Effector memory CD4-positive, alpha-beta T cell (primary cell): ENCODE data around the gene GPT2.
"Not testable (repeated sequence)": the region's sequence is repeated elsewhere in the genome, so short reads cannot be mapped to it uniquely, and the experiment has no call there.

ENCODE experiments used
- DNase-seq, 3 donors: peaks; one replicate each; pipeline ENCODE4 v3.0.0-alpha.2; 2020
- H3K27ac ChIP-seq: 2 replicates; pipeline ENCODE4 v1.7.0; 2013; ENCODE audit warnings: mild to moderate bottlenecking, low read length, moderate library complexity; ENCODE audit not compliant: insufficient read depth, poor library complexity, severe bottlenecking
- H3K27me3 ChIP-seq: replicated peaks from 2 replicates; pipeline ENCODE4 v1.7.0; 2013; ENCODE audit warnings: mild to moderate bottlenecking, low read length; ENCODE audit not compliant: insufficient read depth, control insufficient read depth, poor library complexity, severe bottlenecking
- H3K36me3 ChIP-seq: 2 replicates; pipeline ENCODE4 v1.7.0; 2013; ENCODE audit warnings: mild to moderate bottlenecking, low read length, moderate library complexity; ENCODE audit not compliant: control insufficient read depth, insufficient read depth
- H3K4me1 ChIP-seq: 2 replicates; pipeline ENCODE4 v1.7.0; 2013; ENCODE audit warnings: low read length, mild to moderate bottlenecking; ENCODE audit not compliant: control insufficient read depth, insufficient read depth, poor library complexity, severe bottlenecking
- H3K4me3 ChIP-seq: 2 replicates; pipeline ENCODE4 v1.7.0; 2013; ENCODE audit warnings: low read length, low read depth, mild to moderate bottlenecking; ENCODE audit not compliant: insufficient read depth, poor library complexity, severe bottlenecking
- H3K9me3 ChIP-seq: 2 replicates; pipeline ENCODE4 v1.7.0; 2013; ENCODE audit warnings: mild to moderate bottlenecking, low read length, moderate library complexity; ENCODE audit not compliant: control insufficient read depth

Gene GPT2

DNA sequence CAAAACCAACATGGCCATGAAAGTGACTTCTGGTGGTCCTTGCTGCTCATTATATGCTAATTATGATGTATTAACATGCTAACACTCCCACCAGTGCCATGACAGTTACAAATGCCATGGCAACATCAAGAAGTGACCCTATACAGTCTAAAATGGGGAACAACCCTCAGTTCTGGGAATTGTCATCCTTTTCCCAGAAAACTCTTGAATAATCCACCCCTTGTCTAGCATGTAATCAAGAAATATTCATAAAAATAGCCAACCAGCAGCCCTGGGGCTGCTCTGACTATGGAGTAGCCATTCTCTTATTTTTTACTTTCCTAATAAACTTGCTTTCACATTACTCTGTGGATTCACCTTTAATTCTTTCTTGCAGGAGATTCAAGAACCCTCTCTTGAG is 53.4 kb downstream of the GPT2 start:
- Histone ChIP-seq H3K4me3 (no peak overlapping the region), H3K36me3 (no peaks in the 10 kb centered on the region), H3K9me3 (no peaks in the 10 kb centered on the region), H3K27me3 (no peaks in the 10 kb centered on the region), H3K27ac (no peak overlapping the region), H3K4me1 (no peaks in the 10 kb centered on the region)
- no peak for DNase-seq

DNA sequence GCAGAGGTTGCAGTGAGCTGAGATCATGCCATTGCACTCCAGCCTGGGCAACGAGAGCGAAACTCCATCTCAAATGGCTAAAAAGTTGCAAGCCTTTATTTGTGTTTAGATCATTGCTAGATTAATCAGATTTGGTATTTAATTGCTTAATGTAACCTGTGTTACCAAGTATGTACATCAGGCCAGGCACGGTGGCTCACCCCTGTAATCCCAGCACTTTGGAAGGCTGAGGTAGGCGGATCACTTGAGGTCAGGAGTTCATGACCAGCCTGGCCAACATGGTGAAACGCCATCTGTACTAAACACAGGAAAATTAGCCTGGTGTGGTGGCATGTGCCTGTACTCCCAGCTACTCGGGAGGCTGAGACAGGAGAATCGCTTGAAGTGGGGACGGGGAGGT is 60.6 kb downstream of the GPT2 start:
- not testable (repeated sequence) for H3K36me3 ChIP-seq, H3K9me3 ChIP-seq, H3K27me3 ChIP-seq, H3K4me3 ChIP-seq, H3K27ac ChIP-seq, DNase-seq, H3K4me1 ChIP-seq

DNA sequence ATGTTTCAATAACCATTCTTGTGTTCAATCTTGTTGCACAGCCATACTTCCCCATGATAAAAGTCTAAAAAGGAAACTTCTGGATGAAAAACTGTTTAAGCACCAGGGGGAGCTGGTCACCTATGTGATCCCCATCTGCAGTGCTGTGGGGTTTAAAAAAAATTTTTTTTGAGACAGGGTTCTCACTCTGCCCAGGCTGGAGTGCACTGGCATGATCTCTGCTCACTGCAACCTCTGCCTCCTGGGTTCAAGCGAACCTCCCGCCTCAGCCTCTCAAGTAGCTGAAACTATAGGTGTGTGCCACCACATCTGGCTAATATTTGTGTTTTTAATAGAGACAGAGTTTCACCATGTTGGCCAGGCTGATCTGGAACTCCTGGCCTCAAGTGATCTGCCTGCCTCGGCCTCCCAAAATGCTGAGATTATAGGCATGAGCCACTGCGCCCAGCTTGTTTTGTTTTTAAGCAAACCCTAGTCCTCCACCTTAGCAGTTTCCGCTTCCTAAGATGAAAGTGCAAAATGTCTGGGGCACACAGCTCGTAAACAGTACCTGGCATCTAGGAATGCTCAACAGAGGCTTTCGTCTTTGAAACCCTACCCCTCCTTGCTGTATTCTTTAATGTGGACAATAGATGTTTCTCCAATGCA is 63.9 kb downstream of the GPT2 start:
- no peaks in the 10 kb centered on the region for H3K9me3 ChIP-seq
- H3K4me3 ChIP-seq, result no peak overlapping the region
- DNase-seq, result no peak
- H3K27ac ChIP-seq, result no peak overlapping the region
- no peaks in the 10 kb centered on the region for H3K4me1 ChIP-seq
- no peaks in the 10 kb centered on the region for H3K27me3 ChIP-seq
- no peaks in the 10 kb centered on the region for H3K36me3 ChIP-seq

DNA sequence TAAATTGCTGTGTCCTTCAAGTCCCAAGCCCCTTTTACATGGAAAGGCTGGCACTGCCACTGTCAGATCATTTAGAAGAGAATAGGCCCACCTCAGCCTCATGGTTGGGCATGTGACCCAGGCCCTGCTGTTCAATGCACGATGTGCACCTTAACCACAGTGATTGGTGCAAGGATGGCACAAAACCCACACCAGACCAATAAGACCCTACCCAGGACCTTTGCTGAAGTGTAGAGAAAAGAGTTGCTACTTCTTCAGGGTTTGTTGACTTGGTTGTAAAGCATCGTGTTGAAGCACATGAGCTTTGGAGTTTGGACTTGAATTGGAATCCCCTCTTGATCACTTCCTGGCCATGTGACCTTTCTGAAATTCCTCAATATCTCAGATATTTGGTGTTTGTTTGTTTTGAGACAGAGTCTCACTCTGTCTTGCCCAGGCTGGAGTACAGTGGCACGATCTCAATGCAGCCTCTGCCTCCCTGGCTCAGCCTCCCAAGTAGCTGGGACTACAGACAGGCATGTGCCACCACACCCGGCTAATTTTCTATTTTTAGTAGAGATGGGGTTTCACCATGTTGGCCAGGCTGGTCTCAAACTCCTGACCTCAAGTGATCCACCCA is 64.5 kb downstream of the GPT2 start:
- H3K4me3 ChIP-seq, result no peak overlapping the region
- H3K4me1 ChIP-seq, result no peaks in the 10 kb centered on the region
- H3K36me3 ChIP-seq, result no peaks in the 10 kb centered on the region
- H3K27ac ChIP-seq, result no peak overlapping the region
- H3K9me3 ChIP-seq, result no peaks in the 10 kb centered on the region
- no peak for DNase-seq
- H3K27me3 ChIP-seq, result no peaks in the 10 kb centered on the region

DNA sequence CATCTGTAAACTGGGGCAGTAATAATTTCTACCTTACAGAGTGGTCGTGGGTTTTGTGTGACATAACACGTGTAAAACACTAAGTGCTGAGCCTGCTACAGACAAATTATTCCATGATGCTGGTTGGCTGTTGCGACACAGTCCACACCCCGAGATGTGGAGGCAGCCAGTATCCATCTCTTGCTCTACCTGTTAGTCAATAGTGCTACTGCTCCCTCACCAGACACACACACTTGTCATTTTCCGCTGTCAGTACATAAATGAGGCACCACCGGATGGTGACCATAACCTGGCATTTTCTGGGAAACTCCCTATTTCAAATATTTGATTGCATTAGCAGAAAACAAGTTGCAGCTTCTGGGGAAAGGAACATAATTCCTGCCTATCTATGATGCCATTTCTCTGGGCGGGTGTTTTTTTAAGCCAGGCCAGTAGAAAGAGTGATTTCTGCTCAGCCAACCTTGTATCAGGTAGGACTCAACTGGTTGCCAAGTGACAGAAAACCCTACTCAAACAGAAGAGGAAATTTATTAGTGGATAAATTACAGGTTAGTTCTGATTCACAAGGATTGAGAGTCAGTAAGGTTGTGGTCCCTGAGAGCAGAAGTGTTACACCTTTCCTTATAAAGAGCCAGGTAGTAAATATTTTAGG is 65.2 kb downstream of the GPT2 start:
- H3K27me3 ChIP-seq, result no peaks in the 10 kb centered on the region
- DNase-seq, result no peak
- no peaks in the 10 kb centered on the region for H3K9me3 ChIP-seq
- no peak overlapping the region for H3K4me3 ChIP-seq
- no peaks in the 10 kb centered on the region for H3K4me1 ChIP-seq
- H3K27ac ChIP-seq, result no peak overlapping the region
- peaks cover 1% of the 10 kb centered on the region for H3K36me3 ChIP-seq

DNA sequence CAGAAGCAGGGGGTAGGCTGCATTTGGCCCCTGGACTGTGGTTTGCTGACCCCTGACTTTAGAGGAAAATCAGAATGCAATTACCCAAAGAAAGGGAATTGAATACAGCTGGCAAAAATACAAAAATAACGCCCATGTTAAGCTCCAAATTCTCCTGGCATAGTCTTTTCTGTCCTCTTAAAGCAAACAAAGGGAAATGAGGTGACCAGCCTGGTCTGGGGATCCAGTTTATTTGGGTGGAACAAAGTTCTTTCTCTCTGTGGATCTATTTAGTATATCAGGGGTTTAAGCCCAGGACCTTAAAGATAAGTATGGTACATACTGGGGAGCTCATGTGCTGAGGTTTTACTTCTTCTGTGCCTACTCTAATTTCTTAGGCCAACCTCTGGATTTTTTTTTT is 65.8 kb downstream of the GPT2 start:
- DNase-seq, result no peak
- Histone ChIP-seq H3K27ac (no peak overlapping the region), H3K4me3 (no peak overlapping the region), H3K4me1 (no peaks in the 10 kb centered on the region), H3K9me3 (no peaks in the 10 kb centered on the region), H3K36me3 (peaks cover 8% of the 10 kb centered on the region), H3K27me3 (no peaks in the 10 kb centered on the region)

DNA sequence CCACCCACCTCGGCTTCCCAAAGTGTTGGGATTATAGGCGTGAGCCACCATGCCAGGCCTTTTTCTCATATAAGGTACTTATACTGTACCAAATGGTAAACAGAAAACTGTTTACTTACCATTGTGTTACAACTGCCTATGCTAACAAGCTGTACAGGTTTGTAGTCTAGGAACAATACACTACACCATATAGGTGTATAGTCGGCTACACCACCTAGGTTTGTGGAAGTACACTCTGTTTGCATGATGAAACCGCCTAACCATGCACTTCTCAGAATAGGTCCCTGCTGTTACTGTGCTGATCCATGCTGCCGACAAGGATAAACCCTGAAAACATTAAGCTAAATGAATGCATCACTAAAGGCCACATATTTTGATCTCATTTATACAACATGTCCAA is 70.4 kb downstream of the GPT2 start:
- DNase-seq, result no peak
- Histone ChIP-seq H3K27me3 (no peaks in the 10 kb centered on the region), H3K9me3 (no peaks in the 10 kb centered on the region), H3K4me3 (no peak overlapping the region), H3K4me1 (no peaks in the 10 kb centered on the region), H3K27ac (no peak overlapping the region), H3K36me3 (peaks cover 51% of the 10 kb centered on the region)

DNA sequence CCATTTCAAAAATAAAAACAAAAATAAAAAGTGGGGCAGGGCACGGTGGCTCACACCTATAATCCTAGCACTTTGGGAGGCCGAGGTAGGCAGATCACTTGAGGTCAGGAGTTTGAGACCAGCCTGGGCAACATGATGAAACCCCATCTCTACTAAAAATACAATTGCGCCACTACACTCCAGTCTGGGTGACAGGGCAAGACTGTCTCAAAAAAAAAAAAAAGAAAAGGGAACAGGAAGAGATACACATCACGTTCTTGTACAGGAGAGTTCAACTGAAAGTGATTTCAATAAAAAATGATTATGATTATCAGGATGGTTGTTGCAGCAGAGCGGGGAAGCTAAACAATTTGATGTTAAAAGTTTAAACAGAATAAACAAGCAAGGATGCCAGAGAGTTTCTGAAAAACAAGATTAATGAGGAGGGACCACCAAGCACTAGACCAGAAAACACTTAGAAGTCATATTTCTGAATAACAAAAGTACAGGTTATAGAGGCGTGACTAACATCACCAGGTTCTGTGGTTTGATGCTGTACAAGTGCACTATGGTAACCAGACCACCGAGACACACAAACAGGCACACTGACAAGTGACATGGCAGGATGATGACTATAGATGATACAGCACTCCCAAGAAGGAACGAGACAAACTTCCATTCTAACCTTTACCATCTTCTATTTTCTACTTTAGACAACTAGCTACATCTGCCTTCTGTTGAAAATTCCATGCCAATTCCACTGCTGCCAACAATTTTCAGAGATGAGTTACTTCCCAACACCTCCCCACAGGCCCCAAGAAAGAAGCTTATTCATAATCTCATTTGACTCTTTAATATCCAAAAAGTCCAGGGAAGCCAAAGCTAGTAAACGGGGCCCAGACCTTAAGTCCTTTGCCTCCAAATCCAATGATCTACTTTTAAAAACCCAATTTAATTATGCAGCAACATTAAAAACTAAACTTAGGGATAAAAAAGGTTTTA is 77.5 kb downstream of the GPT2 start:
- H3K27ac ChIP-seq, result peak overlapping the region; percentile 6
- no peak overlapping the region for H3K4me3 ChIP-seq
- peaks cover 86% of the 10 kb centered on the region for H3K36me3 ChIP-seq
- DNase-seq, result no peak
- peaks cover 6% of the 10 kb centered on the region for H3K4me1 ChIP-seq
- H3K27me3 ChIP-seq, result no peaks in the 10 kb centered on the region
- no peaks in the 10 kb centered on the region for H3K9me3 ChIP-seq

DNA sequence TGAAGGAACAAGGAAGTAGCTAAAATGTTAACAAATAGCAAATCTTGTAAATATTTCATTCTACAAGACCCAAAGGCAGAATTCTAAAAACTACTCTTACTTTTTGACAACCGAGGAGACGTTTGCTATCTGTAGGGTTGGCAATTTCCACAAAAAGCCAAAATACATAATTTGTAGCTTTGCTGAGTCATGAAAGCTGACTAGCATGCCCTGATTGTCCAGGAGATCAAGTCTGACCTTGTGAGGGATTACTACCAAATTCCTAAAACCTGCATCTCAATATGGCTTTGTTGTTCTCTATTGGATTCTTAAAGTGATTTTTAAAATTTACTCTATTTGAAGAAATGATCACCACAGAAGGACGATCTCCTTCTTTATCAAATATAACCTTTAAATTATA is 78.5 kb downstream of the GPT2 start:
- DNase-seq, result no peak
- H3K27ac ChIP-seq, result peak overlapping the region; percentile 6
- H3K4me3 ChIP-seq, result no peak overlapping the region
- H3K9me3 ChIP-seq, result no peaks in the 10 kb centered on the region
- H3K27me3 ChIP-seq, result no peaks in the 10 kb centered on the region
- peaks cover 86% of the 10 kb centered on the region for H3K36me3 ChIP-seq
- H3K4me1 ChIP-seq, result peaks cover 6% of the 10 kb centered on the region
